SJCRH30 (cell line): Measurements from ENCODE around the gene ANKFN1. TPM values are rescaled to one million over a fixed set of nuclear protein-coding genes. Genes with fewer than 3 reads are reported as not detected.

Source experiments
- DNase-seq, 2 experiments: peaks; one replicate each; pipeline ENCODE4 v3.0.0-alpha.2; 2015 to 2020
- H3K27ac ChIP-seq: fragments of 250-450 bp; sonication (Bioruptor Pico); 2 replicates; pipeline ENCODE4 v1.5.1; 2020; ENCODE audit warnings: mild to moderate bottlenecking, moderate library complexity
- H3K27me3 ChIP-seq: fragments of 250-450 bp; sonication (Bioruptor Pico); 2 replicates; pipeline ENCODE4 v1.5.1; 2020; ENCODE audit warnings: mild to moderate bottlenecking, moderate library complexity
- H3K36me3 ChIP-seq: fragments of 250-450 bp; sonication (Bioruptor Pico); 2 replicates; pipeline ENCODE4 v1.5.1; 2020; ENCODE audit warnings: mild to moderate bottlenecking, moderate library complexity
- H3K4me1 ChIP-seq: fragments of 250-450 bp; sonication (Bioruptor Pico); 2 replicates; pipeline ENCODE4 v1.5.1; 2020; ENCODE audit warnings: mild to moderate bottlenecking, moderate library complexity
- H3K4me3 ChIP-seq: fragments of 250-450 bp; sonication (Bioruptor Pico); 2 replicates; pipeline ENCODE4 v1.5.1; 2020; ENCODE audit warnings: mild to moderate bottlenecking, moderate library complexity
- H3K9me3 ChIP-seq: fragments of 250-450 bp; sonication (Bioruptor Pico); replicated peaks from 2 replicates; pipeline ENCODE4 v1.5.1; 2020; ENCODE audit warnings: mild to moderate bottlenecking, moderate library complexity
- total RNA-seq: library from RNA; depleted of rRNA; stranded (reverse); fragments of >200 nt; shearing (Covaris generic); gene quantifications from 2 replicates; pipeline ENCODE4 v1.2.3, GENCODE V29; 2014; rRNA removed

Gene ANKFN1
- total RNA-seq: 0.53 and 1.0 TPM in 2 replicates

- no peak for DNase-seq
- no peak within 1 kb of the TSS for H3K27ac ChIP-seq
- no peaks in the 10 kb centered on the region for H3K4me1 ChIP-seq
- no peaks in the 10 kb centered on the region for H3K27me3 ChIP-seq
- H3K4me3 ChIP-seq: no peak within 1 kb of the TSS
- no peaks in the 10 kb centered on the region for H3K9me3 ChIP-seq
- no peaks in the 10 kb centered on the region for H3K36me3 ChIP-seq
Observed at GRCh38 chr17:56152874-56153602, at the start of gene ANKFN1. ANKFN1 (plus strand) TSS chr17:56153475; CDS start chr17:56212668, 59,193 bp downstream.

GRCh38 chr17:56108811-56109284 lies 44.4 kb upstream of the ANKFN1 start:
- H3K36me3 ChIP-seq: no peaks in the 10 kb centered on the region
- no peak overlapping the region for H3K4me3 ChIP-seq
- no peaks in the 10 kb centered on the region for H3K4me1 ChIP-seq
- no peaks in the 10 kb centered on the region for H3K27me3 ChIP-seq
- no peak for DNase-seq
- no peaks in the 10 kb centered on the region for H3K9me3 ChIP-seq
- no peak overlapping the region for H3K27ac ChIP-seq

GRCh38 chr17:56109836-56110235 lies 43.4 kb upstream of the ANKFN1 start:
- no peak for DNase-seq
- Histone ChIP-seq H3K36me3 (no peaks in the 10 kb centered on the region), H3K4me3 (no peak overlapping the region), H3K27me3 (no peaks in the 10 kb centered on the region), H3K9me3 (no peaks in the 10 kb centered on the region), H3K27ac (no peak overlapping the region), H3K4me1 (no peaks in the 10 kb centered on the region)

GRCh38 chr17:56110463-56111135 lies 42.7 kb upstream of the ANKFN1 start:
- Histone ChIP-seq H3K27me3 (no peaks in the 10 kb centered on the region), H3K36me3 (no peaks in the 10 kb centered on the region), H3K4me3 (no peak overlapping the region), H3K27ac (no peak overlapping the region), H3K9me3 (no peaks in the 10 kb centered on the region), H3K4me1 (no peaks in the 10 kb centered on the region)
- no peak for DNase-seq

- Histone ChIP-seq H3K4me3 (no peak overlapping the region), H3K27ac (no peak overlapping the region), H3K36me3 (no peaks in the 10 kb centered on the region), H3K4me1 (no peaks in the 10 kb centered on the region), H3K27me3 (no peaks in the 10 kb centered on the region), H3K9me3 (no peaks in the 10 kb centered on the region)
- DNase-seq: no peak
Observed at GRCh38 chr17:56111706-56112485, 41.4 kb upstream of the ANKFN1 start.

- Histone ChIP-seq H3K27me3 (no peaks in the 10 kb centered on the region), H3K36me3 (no peaks in the 10 kb centered on the region), H3K4me3 (no peak overlapping the region), H3K27ac (no peak overlapping the region), H3K9me3 (no peaks in the 10 kb centered on the region), H3K4me1 (no peaks in the 10 kb centered on the region)
- DNase-seq: no peak
Observed at GRCh38 chr17:56113486-56113885, 39.8 kb upstream of the ANKFN1 start.

- Histone ChIP-seq H3K27ac (no peak overlapping the region), H3K27me3 (no peaks in the 10 kb centered on the region), H3K9me3 (no peaks in the 10 kb centered on the region), H3K36me3 (no peaks in the 10 kb centered on the region), H3K4me3 (no peak overlapping the region), H3K4me1 (no peaks in the 10 kb centered on the region)
- no peak for DNase-seq
Observed at GRCh38 chr17:56114469-56114868, 38.8 kb upstream of the ANKFN1 start.

GRCh38 chr17:56119191-56119590 lies 34.1 kb upstream of the ANKFN1 start:
- no peaks in the 10 kb centered on the region for H3K4me1 ChIP-seq
- no peak for DNase-seq
- H3K4me3 ChIP-seq: no peak overlapping the region
- H3K36me3 ChIP-seq: no peaks in the 10 kb centered on the region
- H3K27ac ChIP-seq: no peak overlapping the region
- no peaks in the 10 kb centered on the region for H3K27me3 ChIP-seq
- H3K9me3 ChIP-seq: no peaks in the 10 kb centered on the region

GRCh38 chr17:56119936-56120335 lies 33.3 kb upstream of the ANKFN1 start:
- Histone ChIP-seq H3K27me3 (no peaks in the 10 kb centered on the region), H3K9me3 (no peaks in the 10 kb centered on the region), H3K36me3 (no peaks in the 10 kb centered on the region), H3K27ac (no peak overlapping the region), H3K4me3 (no peak overlapping the region), H3K4me1 (no peaks in the 10 kb centered on the region)
- DNase-seq: no peak

GRCh38 chr17:56121191-56122051 lies 31.9 kb upstream of the ANKFN1 start:
- no peak for DNase-seq
- Histone ChIP-seq H3K4me3 (no peak overlapping the region), H3K36me3 (no peaks in the 10 kb centered on the region), H3K9me3 (no peaks in the 10 kb centered on the region), H3K27ac (no peak overlapping the region), H3K27me3 (no peaks in the 10 kb centered on the region), H3K4me1 (no peaks in the 10 kb centered on the region)

GRCh38 chr17:56125830-56126819 lies 27.1 kb upstream of the ANKFN1 start:
- H3K4me3 ChIP-seq: no peak overlapping the region
- no peaks in the 10 kb centered on the region for H3K27me3 ChIP-seq
- no peaks in the 10 kb centered on the region for H3K9me3 ChIP-seq
- no peak overlapping the region for H3K27ac ChIP-seq
- peak; percentile 5 to 47 for DNase-seq
- H3K36me3 ChIP-seq: no peaks in the 10 kb centered on the region
- no peaks in the 10 kb centered on the region for H3K4me1 ChIP-seq

- H3K9me3 ChIP-seq: no peaks in the 10 kb centered on the region
- H3K36me3 ChIP-seq: no peaks in the 10 kb centered on the region
- H3K4me1 ChIP-seq: no peaks in the 10 kb centered on the region
- no peak overlapping the region for H3K4me3 ChIP-seq
- DNase-seq: no peak
- H3K27ac ChIP-seq: no peak overlapping the region
- no peaks in the 10 kb centered on the region; the same call in 1 of the 2 replicates for H3K27me3 ChIP-seq
Observed at GRCh38 chr17:56130026-56130425, 23.2 kb upstream of the ANKFN1 start.

- Histone ChIP-seq H3K36me3 (no peaks in the 10 kb centered on the region), H3K27ac (no peak overlapping the region), H3K4me3 (no peak overlapping the region), H3K4me1 (no peaks in the 10 kb centered on the region), H3K27me3 (no peaks in the 10 kb centered on the region; the same call in 1 of the 2 replicates), H3K9me3 (no peaks in the 10 kb centered on the region)
- no peak for DNase-seq
Observed at GRCh38 chr17:56130631-56131030, 22.6 kb upstream of the ANKFN1 start.
